SK-N-SH (cell line): ENCODE results near the gene TGM5. TPM values are rescaled to one million over a fixed set of nuclear protein-coding genes. Genes with fewer than 3 reads are reported as not detected.

Experiments used
- CTCF ChIA-PET: fragments of 300-600, 350-600 bp; formaldehyde crosslinking; extraction: SDS; loops from one replicate; lab custom pipeline; 2021; lab: Yijun Ruan, JAX
- POLR2A ChIA-PET: fragments of 350-600 bp; sonication (Branson Sonifier 250); formaldehyde crosslinking; extraction: SDS; loops from one replicate; lab custom pipeline; 2020; ENCODE audit warnings: antibody characterized with exemption, inconsistent platforms; lab: Yijun Ruan, JAX
- DNase-seq: peaks from one replicate; pipeline ENCODE4 v3.0.0; 2012
- H2AFZ ChIP-seq: fragments of 200-600 bp; sonication (generic); 2 replicates; pipeline ENCODE4 v1.8.1; 2016; ENCODE audit warnings: antibody characterized with exemption, mild to moderate bottlenecking, low read depth
- H3F3A ChIP-seq: fragments of 200-600 bp; sonication (generic); replicated peaks from 2 replicates; pipeline ENCODE3; 2016; ENCODE audit warnings: antibody characterized with exemption, mild to moderate bottlenecking; ENCODE audit not compliant: insufficient read depth
- H3K27ac ChIP-seq, 2 experiments: fragments of 200-500 bp in 1 of 2; fragments of 200-600 bp in 1 of 2; sonication (Bioruptor generic) in 1 of 2; sonication (generic), shearing (Covaris generic) in 1 of 2; 2 replicates each; pipeline versions ENCODE4 v1.5.1 to v1.6.1; 2014 to 2016; ENCODE audit warnings: low read depth in 2 of 2, inconsistent platforms in 1 of 2, low read length in 1 of 2, mild to moderate bottlenecking in 1 of 2, mixed read lengths in 1 of 2
- H3K27me3 ChIP-seq: fragments of 200-600 bp; sonication (generic), shearing (Covaris generic); 2 replicates; pipeline ENCODE4 v1.6.1; 2016; ENCODE audit warnings: mixed run types; ENCODE audit not compliant: insufficient read depth
- H3K36me3 ChIP-seq, 2 experiments: fragments of 200-500 bp in 1 of 2; fragments of 200-600 bp in 1 of 2; sonication (Bioruptor generic) in 1 of 2; sonication (generic) in 1 of 2; replicated peaks in 1 of 2; 2 replicates each; pipeline versions ENCODE3 to v1.5.1; 2014 to 2016; ENCODE audit warnings: low read length in 1 of 2, mild to moderate bottlenecking in 1 of 2; ENCODE audit not compliant: insufficient read depth in 2 of 2, control insufficient read depth in 1 of 2
- H3K4me1 ChIP-seq, 2 experiments: fragments of 200-500 bp in 1 of 2; fragments of 200-600 bp in 1 of 2; sonication (Bioruptor generic) in 1 of 2; sonication (generic), shearing (Covaris generic) in 1 of 2; 2 replicates each; pipeline versions ENCODE4 v1.5.1 to v1.6.1; 2014 to 2016; ENCODE audit warnings: low read depth in 1 of 2, low read length in 1 of 2, mixed run types in 1 of 2; ENCODE audit not compliant: insufficient read depth in 2 of 2, control insufficient read depth in 1 of 2
- H3K4me2 ChIP-seq: fragments of 200-600 bp; sonication (generic), shearing (Covaris generic); 2 replicates; pipeline ENCODE4 v1.6.1; 2017; ENCODE audit warnings: mixed run types
- H3K4me3 ChIP-seq, 2 experiments: fragments of 200-500 bp in 1 of 2; fragments of 200-600 bp in 1 of 2; sonication (Bioruptor generic) in 1 of 2; sonication (generic), shearing (Covaris generic) in 1 of 2; 2 replicates each; pipeline versions ENCODE4 v1.5.1 to v1.8.1; 2014 to 2016; ENCODE audit warnings: low read depth in 2 of 2, inconsistent platforms in 1 of 2, low read length in 1 of 2, mild to moderate bottlenecking in 1 of 2, mixed read lengths in 1 of 2, moderate library complexity in 1 of 2
- H3K79me2 ChIP-seq: fragments of 200-600 bp; sonication (generic); 2 replicates; pipeline ENCODE4 v1.8.1; 2017; ENCODE audit warnings: mild to moderate bottlenecking; ENCODE audit not compliant: insufficient read depth
- H3K9ac ChIP-seq: fragments of 200-600 bp; sonication (generic); 2 replicates; pipeline ENCODE4 v1.6.1; 2017; ENCODE audit warnings: mixed run types
- H3K9me2 ChIP-seq: fragments of 200-600 bp; sonication (generic); 2 replicates; pipeline ENCODE4 v1.6.1; 2017; ENCODE audit warnings: mixed run types
- H3K9me3 ChIP-seq: fragments of 200-600 bp; sonication (generic); 2 replicates; pipeline ENCODE4 v1.6.1; 2017; ENCODE audit warnings: mixed run types, mild to moderate bottlenecking, moderate library complexity
- H4K20me1 ChIP-seq: fragments of 200-600 bp; sonication (generic); 2 replicates; pipeline ENCODE4 v1.6.1; 2017; ENCODE audit warnings: mild to moderate bottlenecking, mixed run types; ENCODE audit not compliant: insufficient read depth
- CTCF ChIP-seq: fragments of 200-600 bp; sonication (generic); IDR thresholded peaks from 2 replicates; pipeline ENCODE4 v1.6.1; 2017; ENCODE audit warnings: antibody characterized with exemption, mild to moderate bottlenecking, moderate library complexity
- EZH2phosphoT487 ChIP-seq: fragments of 200-600 bp; sonication (generic); IDR thresholded peaks from 2 replicates; pipeline ENCODE4 v1.6.1; 2017; ENCODE audit warnings: low read depth, mixed run types, mild to moderate bottlenecking, antibody characterized with exemption, moderate library complexity, borderline replicate concordance
- FOSL2 ChIP-seq: IDR thresholded peaks from 2 replicates; pipeline ENCODE4 v1.4.0; 2012; ENCODE audit warnings: low read depth, mild to moderate bottlenecking, moderate library complexity, borderline replicate concordance
- FOXJ3 ChIP-seq: sonication (generic); formaldehyde crosslinking; IDR thresholded peaks from 2 replicates; pipeline ENCODE4 v1.5.1; 2020; ENCODE audit warnings: mild to moderate bottlenecking, missing genetic modification reagents
- GABPA ChIP-seq: IDR thresholded peaks from 2 replicates; pipeline ENCODE4 v1.4.0; 2012; ENCODE audit warnings: low read depth, mild to moderate bottlenecking
- MAX ChIP-seq: IDR thresholded peaks from 2 replicates; pipeline ENCODE4 v1.4.0; 2012; ENCODE audit warnings: low read depth
- MEF2A ChIP-seq: IDR thresholded peaks from 2 replicates; pipeline ENCODE4 v1.4.0; 2012; ENCODE audit warnings: low read depth, borderline replicate concordance
- POLR2AphosphoS5 ChIP-seq: IDR thresholded peaks from 2 replicates; pipeline ENCODE4 v1.6.1; 2012; ENCODE audit warnings: low read depth, low read length
- RAD21 ChIP-seq: IDR thresholded peaks from 2 replicates; pipeline ENCODE4 v1.6.1; 2012; ENCODE audit warnings: mild to moderate bottlenecking, low read length
- REST ChIP-seq: IDR thresholded peaks from 2 replicates; pipeline ENCODE4 v1.6.1; 2012; ENCODE audit warnings: mild to moderate bottlenecking, low read depth, low read length, moderate library complexity
- RFX5 ChIP-seq: IDR thresholded peaks from 2 replicates; pipeline ENCODE4 v1.6.1; 2012; ENCODE audit warnings: mild to moderate bottlenecking, improper control_type of control experiment, low read length
- RXRA ChIP-seq: IDR thresholded peaks from 2 replicates; pipeline ENCODE4 v1.4.0; 2012; ENCODE audit warnings: low read depth, mild to moderate bottlenecking, borderline replicate concordance
- SMC3 ChIP-seq: IDR thresholded peaks from 2 replicates; pipeline ENCODE4 v1.6.1; 2012; ENCODE audit warnings: low read depth, low read length, improper control_type of control experiment
- TAF1 ChIP-seq: IDR thresholded peaks from 2 replicates; pipeline ENCODE4 v1.6.1; 2012; ENCODE audit warnings: low read depth, mild to moderate bottlenecking, low read length, moderate library complexity, borderline replicate concordance
- TCF12 ChIP-seq: IDR thresholded peaks from 2 replicates; pipeline ENCODE4 v1.4.0; 2012
- TEAD4 ChIP-seq: IDR thresholded peaks from 2 replicates; pipeline ENCODE4 v1.4.0; 2012; ENCODE audit warnings: mild to moderate bottlenecking, borderline replicate concordance; ENCODE audit not compliant: insufficient read depth
- USF1 ChIP-seq: IDR thresholded peaks from 2 replicates; pipeline ENCODE4 v1.4.0; 2012; ENCODE audit warnings: low read depth, borderline replicate concordance
- USF2 ChIP-seq: fragments of 150-350 bp; IDR thresholded peaks from 2 replicates; pipeline ENCODE4 v1.6.1; 2017; ENCODE audit warnings: antibody characterized with exemption, low read length, low read depth, borderline replicate concordance
- YY1 ChIP-seq: IDR thresholded peaks from 2 replicates; pipeline ENCODE4 v1.4.0; 2012; ENCODE audit warnings: low read depth, mild to moderate bottlenecking
- ZBTB33 ChIP-seq: IDR thresholded peaks from 2 replicates; pipeline ENCODE4 v1.4.0; 2012; ENCODE audit warnings: low read depth, borderline replicate concordance
- WGBS: methylation state at CpG from one replicate; pipeline ENCODE4 v1.1.6; 2017; ENCODE audit warnings: low lambda C conversion rate; 5-methylcytosine and 5-hydroxymethylcytosine counted together
- polyA plus RNA-seq, 3 experiments: library from polyadenylated mRNA; depleted of rRNA; stranded (reverse); fragments of >200 nt; gene quantifications; 2 replicates each; pipeline ENCODE4 v1.2.3, GENCODE V29; 2012

TGM5 gene
- polyA plus RNA-seq, 1 of the 3 experiments (the other 2 are of a cell fraction) = not detected

- TF ChIP-seq REST (peak; percentile 81), RFX5 (no peak), TAF1 (no peak), SMC3 (peak; percentile 47; the same call in 1 of the 2 replicates), MEF2A (no peak)
Measured at GRCh38 chr15:43268111-43269105, 1.7 kb upstream of the TGM5 start (continued).

- no peaks in the 10 kb centered on the region for H3K9me3 ChIP-seq
- H3K36me3 ChIP-seq = no peaks in the 10 kb centered on the region
- peaks cover 25% of the 10 kb centered on the region; the same call in 1 of the 2 replicates for H3K27me3 ChIP-seq
- no peaks in the 10 kb centered on the region for H3K4me1 ChIP-seq
- H3K9ac ChIP-seq = no peak overlapping the region
- no peaks in the 10 kb centered on the region for H3K9me2 ChIP-seq
- DNase-seq = no peak
- no peaks in the 10 kb centered on the region for H3K79me2 ChIP-seq
- H3K4me3 ChIP-seq = no peak overlapping the region
- no peak overlapping the region for H2AFZ ChIP-seq
- H3K27ac ChIP-seq = no peak overlapping the region
- ChIA-PET POLR2A (no interaction called here), CTCF (interaction anchor here (0.9 to 2.9 kb wide), 9 partner anchors 12 to 81 kb away, joined by 3 to 19 read pairs (median 5); no protein-coding TSS in a partner anchor)
- no peaks in the 10 kb centered on the region for H4K20me1 ChIP-seq
- no peaks in the 10 kb centered on the region for H3F3A ChIP-seq
- WGBS = 83% methylated on average over 2 of the region's 2 CpGs
- H3K4me2 ChIP-seq = no peak overlapping the region
- TF ChIP-seq TCF12 (no peak), CTCF (no peak), USF2 (no peak), POLR2AphosphoS5 (no peak), RXRA (no peak), RFX5 (no peak), FOSL2 (no peak), TEAD4 (no peak), MEF2A (no peak), YY1 (no peak), TAF1 (no peak), GABPA (no peak), EZH2phosphoT487 (no peak), MAX (no peak), FOXJ3 (no peak), USF1 (no peak), ZBTB33 (no peak), RAD21 (no peak)
Measured at GRCh38 chr15:43267439-43267838, 711 bp upstream of the TGM5 start.
